ENCODE measurements around the gene OSBPL2. TPM values are rescaled to one million over a fixed set of nuclear protein-coding genes. Genes with fewer than 3 reads are reported as not detected.

The OSBPL2 gene
- total RNA-seq, 3 donors from 2014 or later (not counting 1 experiment from before 2014, with no cell fraction given): 77.9 to 112 (median 104) TPM

DNA sequence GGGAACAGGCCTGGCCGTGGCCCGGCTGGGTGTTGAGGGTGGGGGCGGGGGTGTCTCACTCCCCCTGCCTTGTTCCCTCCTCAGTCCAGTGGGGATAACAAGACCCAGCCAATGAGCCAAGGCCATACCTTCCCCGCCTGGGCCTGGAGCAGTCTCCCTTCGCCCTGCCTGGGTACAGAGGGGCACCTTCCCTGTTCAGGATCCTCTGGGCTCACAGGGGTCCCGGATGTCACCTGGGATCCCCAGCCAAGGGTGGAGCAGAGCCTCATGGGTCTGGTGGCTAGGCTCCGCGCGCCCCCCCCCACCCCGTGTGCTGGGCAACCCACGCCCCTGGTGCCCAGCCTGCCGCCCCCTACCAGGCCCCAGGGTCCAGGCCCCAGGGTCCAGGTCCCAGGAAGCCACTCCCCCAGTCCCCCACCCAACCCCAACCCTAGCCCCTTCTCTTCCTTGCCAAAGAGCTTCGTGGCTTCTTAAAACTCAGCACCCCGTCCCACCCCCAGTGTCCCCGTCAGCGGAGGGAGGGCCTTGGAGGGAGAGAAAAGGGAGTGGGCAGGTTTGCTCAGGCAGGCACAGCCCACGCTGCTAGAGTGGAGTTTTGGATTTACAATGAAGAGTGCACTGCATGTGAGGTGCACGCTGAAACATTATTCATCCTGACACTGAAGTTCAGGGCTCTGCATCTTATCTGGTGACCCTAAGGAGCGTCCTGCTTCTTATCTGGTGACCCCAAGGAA lies 30.1 kb upstream of the OSBPL2 start:
- intact Hi-C loops (cut with micrococcal nuclease): no loop called here
- ATAC-seq (no peak), DNase-seq (no peak)
- Mint-ChIP-seq H3K27me3 (ENCODE audit: low read depth in 2 of 2) (no peaks in the 10 kb centered on the region), H3K9me3 (no peaks in the 10 kb centered on the region), H3K4me1 (no peaks in the 10 kb centered on the region), H3K4me3 (no peak overlapping the region), H3K27ac (no peak overlapping the region), H3K36me3 (no peaks in the 10 kb centered on the region)
- Histone ChIP-seq H3K4me1 (ENCODE audit: control insufficient read depth, insufficient read depth, low read length) (no peaks in the 10 kb centered on the region), H3K27me3 (ENCODE audit: control insufficient read depth, insufficient read depth, low read length) (peaks cover 6% of the 10 kb centered on the region), H3K9me3 (ENCODE audit: control insufficient read depth, insufficient read depth, low read length) (no peaks in the 10 kb centered on the region), H3K27ac (ENCODE audit: low read length) (no peak overlapping the region), H3K4me3 (ENCODE audit: low read length) (no peak overlapping the region), H3K36me3 (ENCODE audit: control insufficient read depth, insufficient read depth, low read length) (no peaks in the 10 kb centered on the region)
- WGBS (ENCODE audit: insufficient coverage): 91% methylated on average over 16 of the region's 19 CpGs
- TF ChIP-seq, protein P1, sequence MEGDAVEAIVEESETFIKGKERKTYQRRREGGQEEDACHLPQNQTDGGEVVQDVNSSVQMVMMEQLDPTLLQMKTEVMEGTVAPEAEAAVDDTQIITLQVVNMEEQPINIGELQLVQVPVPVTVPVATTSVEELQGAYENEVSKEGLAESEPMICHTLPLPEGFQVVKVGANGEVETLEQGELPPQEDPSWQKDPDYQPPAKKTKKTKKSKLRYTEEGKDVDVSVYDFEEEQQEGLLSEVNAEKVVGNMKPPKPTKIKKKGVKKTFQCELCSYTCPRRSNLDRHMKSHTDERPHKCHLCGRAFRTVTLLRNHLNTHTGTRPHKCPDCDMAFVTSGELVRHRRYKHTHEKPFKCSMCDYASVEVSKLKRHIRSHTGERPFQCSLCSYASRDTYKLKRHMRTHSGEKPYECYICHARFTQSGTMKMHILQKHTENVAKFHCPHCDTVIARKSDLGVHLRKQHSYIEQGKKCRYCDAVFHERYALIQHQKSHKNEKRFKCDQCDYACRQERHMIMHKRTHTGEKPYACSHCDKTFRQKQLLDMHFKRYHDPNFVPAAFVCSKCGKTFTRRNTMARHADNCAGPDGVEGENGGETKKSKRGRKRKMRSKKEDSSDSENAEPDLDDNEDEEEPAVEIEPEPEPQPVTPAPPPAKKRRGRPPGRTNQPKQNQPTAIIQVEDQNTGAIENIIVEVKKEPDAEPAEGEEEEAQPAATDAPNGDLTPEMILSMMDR (IDR thresholded peaks at IDR 0.05): no peak

DNA sequence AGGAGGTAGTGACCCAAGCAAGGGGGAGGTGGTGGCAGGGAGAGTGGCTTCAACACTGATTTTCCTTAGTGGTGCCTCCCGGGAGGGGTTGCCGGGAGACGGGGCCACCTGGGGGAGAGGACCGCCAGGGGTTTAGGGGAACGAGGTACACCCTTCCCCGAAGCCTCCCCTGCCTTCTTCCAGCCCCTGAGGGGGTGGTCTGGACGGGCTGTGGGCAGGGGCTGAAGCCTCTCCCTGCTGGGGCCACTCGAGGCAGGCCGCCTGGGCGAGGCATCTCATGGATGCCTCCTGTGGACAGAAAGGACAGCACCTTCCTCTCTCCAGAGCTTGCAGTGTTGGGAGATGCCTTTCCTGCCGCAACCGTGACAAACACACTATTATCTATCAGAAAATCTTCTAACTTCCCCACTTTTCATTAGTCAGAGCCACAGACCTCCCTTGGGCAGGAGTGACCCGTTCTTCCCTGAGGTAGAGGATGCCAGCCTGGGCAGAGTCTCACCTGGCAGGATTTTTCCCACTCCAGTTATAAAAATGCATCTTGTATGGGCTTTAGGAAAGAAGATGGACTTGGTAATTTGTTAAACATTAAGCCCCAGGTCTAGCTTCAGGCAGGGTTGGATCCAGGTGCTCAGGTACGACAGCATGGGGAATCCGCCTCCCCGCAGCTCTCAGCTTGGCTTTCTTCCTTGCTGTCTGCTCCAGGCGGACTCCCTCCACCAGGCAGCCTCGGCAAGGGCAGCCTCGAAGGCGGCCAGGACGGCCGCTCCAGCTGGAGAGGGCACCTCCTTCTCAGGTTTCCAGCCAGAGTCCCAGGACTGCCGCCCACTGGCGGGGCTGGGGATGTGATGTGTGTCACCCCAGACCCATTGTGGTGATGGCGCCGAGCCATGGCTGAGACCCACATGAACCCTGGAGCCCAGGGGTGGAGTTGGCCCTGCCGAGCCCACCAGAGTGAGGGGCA lies 29.2 kb upstream of the OSBPL2 start:
- 63% methylated on average over 27 of the region's 27 CpGs for WGBS (ENCODE audit: insufficient coverage)
- Histone ChIP-seq H3K4me1 (ENCODE audit: control insufficient read depth, insufficient read depth, low read length) (no peaks in the 10 kb centered on the region), H3K4me3 (ENCODE audit: low read length) (no peak overlapping the region), H3K9me3 (ENCODE audit: control insufficient read depth, insufficient read depth, low read length) (no peaks in the 10 kb centered on the region), H3K36me3 (ENCODE audit: control insufficient read depth, insufficient read depth, low read length) (no peaks in the 10 kb centered on the region), H3K27me3 (ENCODE audit: control insufficient read depth, insufficient read depth, low read length) (peaks cover 6% of the 10 kb centered on the region), H3K27ac (ENCODE audit: low read length) (no peak overlapping the region)
- ATAC-seq: no peak
- DNase-seq: no peak
- H3K27ac Mint-ChIP-seq: no peak overlapping the region
- intact Hi-C loops (cut with micrococcal nuclease): no loop called here
- H3K9me3 Mint-ChIP-seq: no peaks in the 10 kb centered on the region
- peaks cover 0 to 3% of the 10 kb centered on the region in 2 donors for H3K27me3 Mint-ChIP-seq (ENCODE audit: low read depth in 2 of 2)
- no peaks in the 10 kb centered on the region for H3K4me1 Mint-ChIP-seq
- TF ChIP-seq, protein P1 (IDR thresholded peaks at IDR 0.05): no peak
- H3K4me3 Mint-ChIP-seq: no peak overlapping the region
- no peaks in the 10 kb centered on the region for H3K36me3 Mint-ChIP-seq

DNA sequence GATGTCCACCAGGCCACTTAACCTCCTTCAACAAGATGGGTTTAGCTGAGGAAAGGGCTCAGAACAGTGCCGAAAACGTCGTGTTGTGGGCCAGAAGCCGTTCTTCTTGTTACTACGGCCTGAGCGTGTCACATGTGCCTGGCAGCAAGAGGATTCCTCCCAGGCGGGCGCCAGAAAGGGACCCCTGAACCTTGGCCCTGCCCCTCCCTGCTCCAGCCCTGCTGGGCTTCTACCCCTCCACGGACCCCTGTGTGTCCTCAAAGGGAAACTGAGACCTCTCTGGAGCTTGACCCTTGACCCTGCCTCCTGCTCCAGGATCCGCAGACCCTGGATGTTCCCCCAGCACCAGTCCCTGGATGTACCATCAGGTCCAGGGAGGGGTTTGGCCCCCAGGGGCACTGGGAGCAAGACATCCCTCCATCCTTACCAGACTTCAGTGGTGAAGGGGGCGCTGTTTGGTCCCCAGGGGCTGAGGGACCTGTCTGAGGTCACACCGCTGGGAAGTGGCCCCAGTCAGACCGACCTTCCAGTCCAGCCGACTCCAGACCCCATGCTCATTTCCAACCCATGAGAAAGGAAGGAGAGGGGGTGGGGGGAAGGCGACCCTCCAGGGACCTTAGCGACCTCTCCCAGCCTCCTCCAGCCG lies 28.3 kb upstream of the OSBPL2 start:
- intact Hi-C loops (cut with micrococcal nuclease): no loop called here
- Histone ChIP-seq H3K36me3 (ENCODE audit: control insufficient read depth, insufficient read depth, low read length) (no peaks in the 10 kb centered on the region), H3K27ac (ENCODE audit: low read length) (no peak overlapping the region), H3K4me1 (ENCODE audit: control insufficient read depth, insufficient read depth, low read length) (no peaks in the 10 kb centered on the region), H3K27me3 (ENCODE audit: control insufficient read depth, insufficient read depth, low read length) (peaks cover 6% of the 10 kb centered on the region), H3K9me3 (ENCODE audit: control insufficient read depth, insufficient read depth, low read length) (no peaks in the 10 kb centered on the region), H3K4me3 (ENCODE audit: low read length) (no peak overlapping the region)
- no peaks in the 10 kb centered on the region for H3K36me3 Mint-ChIP-seq
- H3K9me3 Mint-ChIP-seq: no peaks in the 10 kb centered on the region
- H3K4me3 Mint-ChIP-seq: no peak overlapping the region
- H3K27ac Mint-ChIP-seq: no peak overlapping the region
- peaks cover 0 to 3% of the 10 kb centered on the region in 2 donors for H3K27me3 Mint-ChIP-seq (ENCODE audit: low read depth in 2 of 2)
- no peak for ATAC-seq
- TF ChIP-seq, protein P1 (IDR thresholded peaks at IDR 0.05): no peak
- WGBS (ENCODE audit: insufficient coverage): 72% methylated on average over 14 of the region's 17 CpGs
- no peaks in the 10 kb centered on the region for H3K4me1 Mint-ChIP-seq
- no peak for DNase-seq
